Omental fat pad (tissue), 4 donors: ENCODE measurements around the gene PSMD1. TPM values are rescaled to one million over a fixed set of nuclear protein-coding genes. Genes with fewer than 3 reads are reported as not detected.
"Not testable (repeated sequence)": the region's sequence is repeated elsewhere in the genome, so short reads cannot be mapped to it uniquely, and the experiment has no call there.

Experiments
- ATAC-seq: fragments of 150-250 bp; one replicate; pipeline ENCODE4 v1.9.1; 2016; ENCODE audit warnings: mild to moderate bottlenecking, moderate library complexity; ENCODE audit not compliant: low FRiP score
- DNase-seq: peaks from one replicate; pipeline ENCODE4 v3.0.0-alpha.2; 2019; ENCODE audit warnings: low spot score
- total RNA-seq, 4 donors: library from RNA; depleted of rRNA; stranded (reverse); fragments of >200 nt; gene quantifications; one replicate each; pipeline ENCODE4 v1.1.0, GENCODE V29; 2016
- TF ChIP-seq, protein P1 (sequence below), 3 donors: fragments of 450-650 bp; IDR thresholded peaks; one replicate each; pipeline ENCODE4 v1.5.1; 2016 to 2017; ENCODE audit warnings: antibody characterized with exemption in 3 of 3, mild to moderate bottlenecking in 3 of 3, moderate library complexity in 2 of 3

PSMD1 gene
- total RNA-seq, 4 donors from 2014 or later, result 64.8 to 119 (median 74.1) TPM

DNA sequence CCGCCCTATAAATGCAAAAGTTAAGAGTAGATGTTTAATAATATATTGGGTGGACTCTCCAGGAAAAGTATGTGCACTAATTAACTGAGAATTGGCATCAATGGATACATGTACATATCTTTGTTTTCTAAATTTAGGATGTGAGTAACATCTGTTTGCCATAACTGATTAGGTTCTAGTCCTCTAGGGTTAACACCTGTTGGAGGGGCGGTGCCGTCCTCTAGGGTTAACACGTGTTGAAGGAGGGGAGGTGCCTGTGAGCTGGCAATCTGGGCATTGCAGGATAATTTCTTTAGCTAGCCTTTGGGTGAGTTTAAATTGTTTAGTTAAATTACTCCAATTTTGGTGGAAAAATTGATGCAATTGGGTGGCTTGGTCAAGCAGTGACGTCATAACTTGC lies 37.3 kb downstream of the PSMD1 start:
- DNase-seq, result no peak
- TF ChIP-seq, protein P1, sequence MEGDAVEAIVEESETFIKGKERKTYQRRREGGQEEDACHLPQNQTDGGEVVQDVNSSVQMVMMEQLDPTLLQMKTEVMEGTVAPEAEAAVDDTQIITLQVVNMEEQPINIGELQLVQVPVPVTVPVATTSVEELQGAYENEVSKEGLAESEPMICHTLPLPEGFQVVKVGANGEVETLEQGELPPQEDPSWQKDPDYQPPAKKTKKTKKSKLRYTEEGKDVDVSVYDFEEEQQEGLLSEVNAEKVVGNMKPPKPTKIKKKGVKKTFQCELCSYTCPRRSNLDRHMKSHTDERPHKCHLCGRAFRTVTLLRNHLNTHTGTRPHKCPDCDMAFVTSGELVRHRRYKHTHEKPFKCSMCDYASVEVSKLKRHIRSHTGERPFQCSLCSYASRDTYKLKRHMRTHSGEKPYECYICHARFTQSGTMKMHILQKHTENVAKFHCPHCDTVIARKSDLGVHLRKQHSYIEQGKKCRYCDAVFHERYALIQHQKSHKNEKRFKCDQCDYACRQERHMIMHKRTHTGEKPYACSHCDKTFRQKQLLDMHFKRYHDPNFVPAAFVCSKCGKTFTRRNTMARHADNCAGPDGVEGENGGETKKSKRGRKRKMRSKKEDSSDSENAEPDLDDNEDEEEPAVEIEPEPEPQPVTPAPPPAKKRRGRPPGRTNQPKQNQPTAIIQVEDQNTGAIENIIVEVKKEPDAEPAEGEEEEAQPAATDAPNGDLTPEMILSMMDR (IDR thresholded peaks at IDR 0.05), result no peak
- no peak for ATAC-seq

DNA sequence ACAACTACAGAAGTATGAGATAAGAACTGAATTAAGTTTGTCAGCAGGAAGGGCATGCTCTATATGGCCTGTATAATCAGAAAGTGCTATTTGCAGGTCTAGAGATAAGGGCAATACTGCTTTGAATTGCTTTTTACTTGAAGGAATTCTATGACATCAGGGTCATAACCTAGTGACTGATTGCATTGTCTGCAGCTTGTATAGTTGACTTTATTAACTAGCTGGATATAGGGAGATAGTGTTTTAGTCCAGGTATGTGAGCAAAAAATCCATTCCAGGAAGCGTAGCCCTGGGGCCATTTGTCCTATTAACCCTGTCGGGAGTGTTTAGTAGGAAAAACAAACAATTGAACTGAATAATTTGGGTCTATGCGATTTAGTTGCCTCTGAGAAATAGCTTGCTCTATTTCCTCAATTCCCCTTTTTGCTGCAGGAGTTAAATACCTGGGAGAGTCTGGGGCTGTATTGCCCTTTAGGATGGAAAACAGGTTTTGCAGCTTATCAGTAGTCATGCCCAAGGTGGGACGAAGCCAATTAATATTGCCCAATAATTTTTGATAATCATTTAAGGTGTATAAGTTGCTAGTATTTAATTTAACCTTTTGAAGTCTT lies 38.2 kb downstream of the PSMD1 start:
- ATAC-seq, result no peak
- TF ChIP-seq, protein P1 (IDR thresholded peaks at IDR 0.05), result no peak
- DNase-seq, result no peak

DNA sequence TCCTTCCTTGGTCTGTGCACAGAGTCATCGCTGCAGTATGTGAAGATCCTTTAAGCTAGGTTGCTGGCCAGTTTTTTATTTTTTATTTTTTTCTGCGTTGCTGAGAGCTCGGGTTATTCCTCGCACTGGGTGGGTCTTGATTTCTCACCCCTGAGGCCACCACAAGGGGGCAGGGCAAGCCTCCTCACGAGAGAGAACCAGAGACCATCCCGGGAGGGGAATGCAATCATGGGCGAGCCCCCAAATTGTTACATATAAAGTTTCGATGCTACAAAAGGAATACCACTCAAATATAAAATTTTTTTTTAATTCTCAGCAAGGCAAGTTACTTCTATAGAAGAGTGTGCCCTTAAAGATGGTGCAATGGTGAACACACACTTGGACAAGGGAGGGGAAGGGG lies 43.3 kb downstream of the PSMD1 start:
- ATAC-seq, result no peak

DNA sequence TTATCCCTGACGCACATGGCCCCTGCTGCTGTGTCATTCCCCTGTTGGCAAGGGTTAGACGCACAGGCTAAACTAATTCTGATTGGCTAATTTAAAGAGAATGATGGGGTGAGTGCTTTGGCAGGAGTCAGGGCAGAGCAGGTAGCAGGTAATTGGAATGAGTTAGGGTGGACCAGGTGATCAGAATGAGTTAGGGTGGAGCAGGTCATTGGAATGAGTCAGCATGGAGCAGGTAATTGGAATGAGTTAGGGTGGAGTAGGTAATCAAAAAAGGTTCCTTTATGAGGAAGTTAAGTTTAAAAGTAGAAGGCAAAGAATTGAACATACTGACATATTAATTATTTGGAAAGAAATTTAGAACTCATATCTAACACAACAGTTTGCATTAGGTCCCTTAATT lies 43.7 kb downstream of the PSMD1 start:
- ATAC-seq, DNase-seq: not testable (repeated sequence)

More for the DNA sequence above, 43.3 kb downstream of the PSMD1 start:
- TF ChIP-seq, protein P1 (IDR thresholded peaks at IDR 0.05), result no peak
- DNase-seq, result no peak

DNA sequence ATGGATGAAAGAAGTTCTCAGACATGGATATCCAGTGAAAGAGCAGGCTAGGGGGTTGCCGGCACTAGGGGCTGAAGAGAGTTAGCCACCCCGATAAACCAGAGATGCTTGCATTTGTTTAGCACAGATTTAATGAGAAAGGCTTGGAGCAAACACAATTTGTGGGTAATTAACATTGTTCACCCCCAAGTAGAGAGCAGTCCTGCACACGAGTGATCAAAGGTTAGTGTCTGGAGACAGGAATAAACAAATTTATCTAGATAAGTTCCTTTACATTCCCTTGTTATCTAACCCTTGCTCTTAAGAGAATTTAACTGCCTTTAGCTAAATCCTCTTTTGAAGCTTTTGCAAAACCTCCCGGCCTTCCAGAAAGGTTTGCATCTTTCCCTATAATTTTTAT lies 44.3 kb downstream of the PSMD1 start:
- TF ChIP-seq, protein P1 (IDR thresholded peaks at IDR 0.05), result no peak

DNA sequence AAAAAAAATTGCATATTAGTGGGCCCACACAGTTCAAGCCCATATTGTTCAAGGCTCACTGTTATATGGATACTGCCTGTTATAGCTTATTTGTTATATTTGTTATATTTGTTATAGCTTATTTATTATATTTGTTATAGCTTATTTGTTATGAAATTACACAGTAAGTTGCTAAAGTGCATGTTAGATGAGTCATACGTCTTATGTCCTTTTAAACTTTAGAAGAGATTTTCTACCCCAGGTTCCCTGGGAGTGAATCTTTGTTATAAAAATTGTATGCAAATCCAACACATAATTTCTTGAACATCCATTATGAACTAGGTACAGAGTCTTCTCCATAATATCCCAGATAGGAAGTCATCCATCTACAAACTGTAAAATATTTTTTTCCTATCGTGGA lies 46.1 kb downstream of the PSMD1 start:
- no peak for DNase-seq
- TF ChIP-seq, protein P1 (IDR thresholded peaks at IDR 0.05), result no peak
- ATAC-seq, result no peak

More for the DNA sequence above, 44.3 kb downstream of the PSMD1 start:
- ATAC-seq (no peak), DNase-seq (no peak)

DNA sequence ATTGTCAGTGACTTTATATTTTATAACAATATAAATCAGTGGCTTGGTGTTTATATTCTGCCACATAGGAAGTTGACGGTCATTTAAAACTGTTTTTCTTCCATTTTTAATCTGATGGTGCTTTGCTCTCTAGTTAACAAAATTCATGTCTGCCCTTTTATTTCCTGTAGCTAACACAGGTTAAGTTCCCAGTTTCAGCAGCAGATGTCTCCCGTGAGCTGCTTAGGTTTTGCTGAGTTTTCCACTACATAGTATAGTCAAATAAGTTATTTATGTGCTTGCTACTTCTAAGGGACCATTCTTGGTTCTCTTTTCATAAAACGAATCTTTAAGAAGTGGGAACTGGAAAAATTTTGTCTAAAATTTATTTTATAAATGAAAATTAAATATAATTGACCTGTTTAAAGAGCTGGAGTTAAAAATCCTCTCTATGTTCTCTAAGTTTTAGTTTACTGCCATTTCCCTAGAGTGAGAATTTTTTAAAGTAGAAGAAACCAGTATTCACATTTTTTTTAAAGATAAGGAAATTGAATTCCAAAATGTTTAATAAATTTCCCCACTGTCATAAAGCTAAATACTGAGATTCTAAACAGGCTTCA lies 47.5 kb downstream of the PSMD1 start:
- ATAC-seq (peak; percentile 91), DNase-seq (peak; percentile 68)
- TF ChIP-seq, protein P1 (IDR thresholded peaks at IDR 0.05), result no peak
